Stimulated activated CD4-positive, alpha-beta T cell treated with anti-CD3 and anti-CD28 coated beads, TNF-alpha, amount 100 ng/mL, for 1 hour (primary cell): ENCODE results near the gene LCE3D.
"Not testable (repeated sequence)": the region's sequence is repeated elsewhere in the genome, so short reads cannot be mapped to it uniquely, and the experiment has no call there.

Experiments used
- DNase-seq, 3 donors: peaks; one replicate each; pipeline ENCODE4 v3.0.0-alpha.2; 2020; ENCODE audit warnings: low read depth in 3 of 3, low spot score in 1 of 3

Gene LCE3D

GRCh38 chr1:152580433-152580832, at the start of gene LCE3D:
Gene LCE3D, minus strand, starts transcription at chr1:152580516. Its CDS starts 580 bp downstream, at chr1:152579936.
- DNase-seq: no peak

DNA sequence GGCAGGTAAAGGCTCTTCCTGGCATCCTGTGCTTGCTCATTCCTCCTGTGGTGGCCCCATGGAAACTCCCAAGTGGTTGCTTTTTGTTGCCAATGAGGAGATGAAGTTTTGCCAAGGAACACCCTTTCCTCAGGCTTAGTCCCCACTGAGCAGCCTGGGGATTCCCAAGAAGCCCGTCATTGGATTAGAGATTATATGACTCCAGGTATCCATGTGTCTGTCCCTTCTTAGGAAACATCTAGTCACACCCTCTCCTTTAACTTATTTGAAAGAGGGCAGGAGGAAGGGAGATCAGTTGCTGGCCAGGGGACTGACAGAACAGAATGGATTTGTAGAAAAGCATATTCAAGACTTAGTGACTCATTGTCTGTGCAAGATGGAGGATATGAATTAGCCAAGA, 46.4 kb upstream of the LCE3D start:
- DNase-seq: no peak

DNA sequence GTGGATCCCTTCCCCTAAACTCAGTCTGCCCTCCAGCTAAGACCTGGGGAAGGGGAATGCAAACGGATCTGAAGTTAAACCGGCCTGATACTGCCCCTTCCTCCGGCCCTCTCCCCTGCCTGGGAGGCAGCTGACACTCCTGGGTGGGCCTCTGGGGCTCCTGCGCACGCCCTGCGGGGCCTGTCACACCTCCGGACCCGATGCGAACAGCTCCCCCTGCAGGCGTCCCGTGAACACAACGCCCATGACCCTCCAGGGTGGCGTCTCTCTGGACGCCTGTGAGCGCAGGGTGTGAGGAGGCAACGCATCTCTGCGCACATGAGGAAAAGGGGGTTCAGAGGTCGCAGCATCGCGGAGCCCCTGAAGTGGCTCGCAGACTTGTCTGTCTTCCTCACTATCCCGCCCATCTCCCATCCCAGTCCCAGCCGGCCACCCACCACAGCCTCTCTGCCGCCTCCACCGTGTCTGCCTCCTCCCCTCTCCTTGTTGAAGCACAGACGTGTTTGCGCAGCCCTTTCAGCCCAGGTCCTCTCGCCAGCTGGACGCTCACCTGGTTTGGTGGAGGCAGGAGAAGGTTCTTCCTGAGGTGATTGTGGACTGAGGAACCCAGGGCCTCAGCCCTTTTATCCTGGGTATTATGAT, 43.0 kb upstream of the LCE3D start:
- no peak for DNase-seq

GRCh38 chr1:152622803-152623202, 42.5 kb upstream of the LCE3D start, which contains the start of gene LCE3A:
Gene LCE3A, minus strand, starts transcription at chr1:152623103. Its CDS starts 0 bp downstream, at chr1:152623103.
- DNase-seq: no peak

GRCh38 chr1:152621993-152622392, 41.7 kb upstream of the LCE3D start:
- no peak for DNase-seq

GRCh38 chr1:152613511-152613910, 33.2 kb upstream of the LCE3D start, which contains the start of gene LCE3B:
Gene LCE3B, plus strand, starts transcription at chr1:152613811. Its CDS starts 0 bp downstream, at chr1:152613811.
- DNase-seq: no peak

- no peak for DNase-seq
Measured at GRCh38 chr1:152599934-152600333, 19.6 kb upstream of the LCE3D start, which contains the start of gene LCE3C. Gene LCE3C, plus strand, starts transcription at chr1:152600234. Its CDS starts 498 bp downstream, at chr1:152600732.

DNA sequence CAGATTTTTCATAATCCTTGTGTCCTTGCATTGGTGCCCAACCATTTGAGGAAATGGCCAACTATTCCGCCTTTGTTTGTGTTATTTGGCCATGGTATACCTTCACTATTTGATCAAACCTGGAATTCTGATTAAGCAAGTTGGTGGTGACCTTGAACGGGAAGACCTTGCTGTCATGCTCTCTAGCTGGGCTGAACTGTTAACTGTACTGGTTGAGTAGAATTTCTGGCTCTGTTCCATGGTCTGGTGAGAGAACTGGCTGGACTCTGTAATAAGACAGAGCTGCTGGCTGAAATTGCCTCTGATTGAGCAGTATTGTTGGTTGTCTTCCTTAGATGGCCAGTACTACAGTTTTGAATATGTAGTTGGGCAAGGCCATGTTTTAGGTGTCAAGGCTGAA, 16.7 kb upstream of the LCE3D start:
- no peak for DNase-seq

DNA sequence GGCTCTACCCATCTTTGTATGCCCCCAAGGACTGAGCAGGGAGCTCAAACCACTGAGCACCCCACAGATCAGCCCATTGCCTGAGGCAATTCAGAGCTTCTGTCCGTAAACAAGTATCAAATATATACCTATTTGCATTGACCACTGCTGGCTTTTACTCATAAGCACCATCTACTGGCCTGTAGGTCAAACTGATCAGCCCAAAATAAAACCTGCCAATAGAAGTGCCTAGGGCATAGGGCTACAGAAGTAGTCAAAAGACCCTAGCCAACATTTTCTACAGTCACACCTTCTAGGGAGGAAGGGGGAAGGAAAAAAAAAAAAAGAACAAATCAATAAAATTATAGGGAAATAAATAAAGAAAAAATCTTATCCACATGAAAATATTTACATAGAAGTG, 5.3 kb upstream of the LCE3D start:
- no peak for DNase-seq

- no peak for DNase-seq
Measured at GRCh38 chr1:152582647-152583046, 2.3 kb upstream of the LCE3D start.

- not testable (repeated sequence) for DNase-seq
Measured at GRCh38 chr1:152579526-152579925, 790 bp downstream of the LCE3D start.

DNA sequence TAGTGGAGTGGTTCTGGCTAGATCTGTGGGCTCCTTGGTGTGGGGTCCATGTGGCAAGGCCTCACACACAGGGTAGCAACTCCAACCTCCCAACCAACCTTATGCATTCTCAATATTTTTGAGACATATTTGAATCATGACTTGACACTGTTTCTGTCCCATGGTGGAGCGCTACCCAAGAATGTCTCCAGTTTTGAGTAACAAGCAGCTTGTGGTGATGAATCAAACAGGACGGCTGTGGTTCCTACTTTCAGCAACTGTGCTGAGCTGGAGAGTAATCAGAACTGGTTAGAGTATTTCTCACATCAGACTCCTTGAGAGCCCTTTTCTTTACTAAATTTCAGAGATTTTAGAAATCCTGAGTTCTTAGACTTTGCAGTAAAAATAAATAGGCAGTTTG, 3.1 kb downstream of the LCE3D start:
- DNase-seq: no peak

GRCh38 chr1:152566681-152567080, 13.6 kb downstream of the LCE3D start, which contains the start of gene LCE3E:
Gene LCE3E, minus strand, starts transcription at chr1:152566780. Its CDS starts 572 bp downstream, at chr1:152566208.
- no peak for DNase-seq

GRCh38 chr1:152565535-152566215, 14.6 kb downstream of the LCE3D start:
- DNase-seq: no peak

GRCh38 chr1:152565115-152565514, 15.2 kb downstream of the LCE3D start:
- no peak for DNase-seq

DNA sequence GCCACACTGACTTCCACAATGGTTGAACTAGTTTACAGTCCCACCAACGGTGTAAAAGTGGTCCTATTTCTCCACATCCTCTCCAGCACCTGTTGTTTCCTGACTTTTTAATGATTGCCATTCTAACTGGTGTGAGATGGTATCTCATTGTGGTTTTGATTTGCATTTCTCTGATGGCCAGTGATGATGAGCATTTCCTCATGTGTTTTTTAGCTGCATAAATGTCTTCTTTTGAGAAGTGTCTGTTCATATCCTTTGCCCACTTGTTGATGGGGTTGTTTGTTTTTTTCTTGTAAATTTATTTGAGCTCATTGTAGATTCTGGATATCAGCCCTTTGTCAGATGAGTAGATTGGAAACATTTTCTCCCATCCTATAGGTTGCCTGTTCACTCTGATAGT, 32.0 kb downstream of the LCE3D start:
- DNase-seq: not testable (repeated sequence)

- DNase-seq: no peak
Measured at GRCh38 chr1:152546704-152547103, 33.6 kb downstream of the LCE3D start.

DNA sequence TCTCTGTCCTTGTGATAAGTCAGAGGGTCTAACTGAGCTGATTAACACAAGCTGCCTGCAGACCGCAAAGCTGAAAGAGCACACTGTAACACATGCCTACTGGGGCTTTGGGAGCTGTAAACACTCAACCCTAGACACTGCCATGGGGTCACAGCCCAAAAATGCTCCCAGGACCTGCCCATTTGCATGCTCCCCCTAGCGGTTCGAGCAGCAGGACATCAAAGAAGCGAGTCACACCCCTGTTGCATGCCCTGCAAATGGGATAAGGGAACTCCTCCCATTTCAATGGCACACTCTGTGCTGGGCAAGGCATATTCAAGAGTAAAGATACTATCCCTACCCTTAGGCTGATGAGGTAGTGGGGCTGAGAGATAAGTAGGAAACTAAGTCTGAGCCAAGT, 36.5 kb downstream of the LCE3D start:
- no peak for DNase-seq

GRCh38 chr1:152539901-152540300, 40.4 kb downstream of the LCE3D start:
- DNase-seq: no peak

- DNase-seq: no peak
Measured at GRCh38 chr1:152537496-152537895, 42.8 kb downstream of the LCE3D start.

- DNase-seq: no peak
Measured at GRCh38 chr1:152535774-152536173, 44.5 kb downstream of the LCE3D start.

DNA sequence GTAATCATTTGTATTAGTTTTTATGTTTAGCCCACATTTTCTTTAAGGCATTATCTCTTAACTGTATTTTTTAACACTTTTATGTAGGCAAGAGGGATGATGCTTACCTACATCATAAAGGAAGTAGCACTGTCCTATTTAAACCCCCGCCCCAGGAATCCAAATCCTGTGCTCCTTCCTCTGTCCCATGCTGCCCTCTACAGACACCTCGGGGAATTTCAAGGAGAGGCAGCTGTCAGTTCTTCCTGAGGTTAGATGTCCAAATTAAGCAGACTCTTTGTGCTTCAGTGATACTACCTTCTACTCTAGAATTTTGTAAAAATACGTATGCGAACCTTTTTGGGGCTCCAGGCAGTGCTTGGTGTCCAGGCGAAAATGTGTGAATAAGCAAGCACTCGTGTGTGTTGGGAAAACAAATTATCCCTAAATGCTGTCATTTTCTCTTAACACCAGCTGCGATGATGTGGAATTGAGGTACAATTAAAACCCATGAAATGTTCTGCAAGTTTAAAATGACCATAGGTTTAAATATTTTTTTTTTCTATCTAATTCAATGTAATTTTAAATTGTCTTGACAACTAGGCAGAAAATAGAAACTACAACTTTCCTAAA, 46.9 kb downstream of the LCE3D start:
- DNase-seq: no peak
